NCI-H2227 treated with DMSO at 0.1 percent for 48 hours (cell line): ENCODE measurements around the gene CNTN4.

ENCODE experiments used
- DNase-seq: peaks from one replicate; lab custom pipeline; 2025; lab: John Stamatoyannopoulos, UW

Gene CNTN4

DNA sequence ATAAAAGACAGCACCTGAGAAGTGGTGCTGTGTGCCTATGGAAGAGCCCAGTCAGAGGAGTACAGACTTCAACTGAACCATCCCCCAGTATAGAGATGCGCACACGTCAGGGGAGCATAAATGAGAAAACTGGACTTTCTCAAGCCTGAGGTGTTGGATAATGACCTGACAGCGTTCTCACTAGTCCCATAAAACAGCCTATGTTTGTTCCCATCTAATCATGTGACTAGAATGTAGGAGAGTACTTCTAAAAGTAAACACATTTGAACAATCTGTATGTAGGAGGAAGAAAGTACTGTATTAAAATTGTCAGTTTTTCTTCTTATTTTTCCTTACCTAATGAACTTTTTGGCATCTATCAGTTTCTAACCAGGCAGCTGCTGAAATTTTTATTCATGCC, 498.9 kb downstream of the CNTN4 start:
- DNase-seq = no peak

DNA sequence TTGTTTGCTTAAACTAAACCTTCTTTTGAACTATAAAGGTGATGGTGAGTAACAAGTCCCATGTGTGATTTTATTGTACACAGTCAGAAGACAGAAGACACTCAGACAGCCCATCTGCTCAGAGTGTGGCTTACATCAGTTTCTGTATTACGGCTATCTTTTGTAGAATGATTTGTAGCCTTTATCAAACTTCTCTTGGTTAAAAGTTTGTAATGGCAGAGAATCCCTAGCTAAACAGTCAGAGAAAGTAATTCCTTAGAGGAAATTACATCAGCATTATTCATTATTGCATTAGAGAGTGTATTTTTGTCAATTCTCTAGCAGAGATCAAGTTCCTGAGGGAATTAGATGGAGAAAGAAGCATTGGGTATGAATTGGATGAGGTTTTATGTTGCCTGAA, 500.8 kb downstream of the CNTN4 start:
- no peak for DNase-seq

DNA sequence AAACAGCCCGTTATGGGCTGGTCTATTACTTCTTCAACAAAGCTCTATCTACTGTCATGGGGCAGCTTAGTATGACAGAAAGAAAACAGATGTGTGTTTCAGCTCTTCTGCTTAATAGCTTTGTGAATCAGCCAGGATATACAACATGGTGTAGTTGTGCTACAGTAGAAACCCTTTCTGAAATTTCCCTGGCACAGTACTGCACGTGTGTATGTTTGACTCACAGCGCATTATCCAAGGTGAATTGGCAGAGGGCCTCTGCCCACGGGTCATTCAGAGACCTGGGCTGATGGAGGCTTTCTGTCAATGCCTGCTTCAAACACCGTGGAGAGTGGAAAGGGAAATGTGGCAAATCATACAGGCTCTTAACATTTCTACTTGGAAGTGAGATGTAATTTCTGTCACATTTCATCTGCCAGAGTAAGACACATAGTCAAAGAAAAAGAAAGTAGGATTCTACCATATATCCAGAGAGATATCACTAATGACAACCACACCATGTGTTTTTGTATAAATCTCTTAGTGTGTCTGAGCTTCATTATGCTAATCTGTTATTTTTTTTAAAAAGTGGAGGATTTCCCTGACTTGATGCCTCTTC, 505.1 kb downstream of the CNTN4 start:
- DNase-seq = no peak

DNA sequence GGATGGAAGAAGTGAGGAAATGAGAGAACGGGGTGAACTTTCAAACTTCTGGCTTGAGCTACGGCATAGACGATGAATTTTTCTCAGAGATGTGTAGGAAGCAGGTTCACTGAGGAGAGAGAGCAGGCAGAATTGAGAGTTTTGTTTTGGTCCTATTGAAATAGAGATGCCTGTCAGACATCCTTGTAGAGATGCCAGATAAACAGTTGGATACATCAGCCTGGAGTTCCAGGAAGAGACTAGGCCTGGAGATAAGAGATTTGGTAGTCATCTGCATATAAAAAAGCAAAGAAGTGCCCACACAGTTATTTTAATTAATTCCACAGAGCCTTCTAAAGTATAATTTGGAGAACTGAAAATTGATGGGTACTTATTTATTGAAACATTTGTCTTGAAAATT, 515.9 kb downstream of the CNTN4 start:
- no peak for DNase-seq

DNA sequence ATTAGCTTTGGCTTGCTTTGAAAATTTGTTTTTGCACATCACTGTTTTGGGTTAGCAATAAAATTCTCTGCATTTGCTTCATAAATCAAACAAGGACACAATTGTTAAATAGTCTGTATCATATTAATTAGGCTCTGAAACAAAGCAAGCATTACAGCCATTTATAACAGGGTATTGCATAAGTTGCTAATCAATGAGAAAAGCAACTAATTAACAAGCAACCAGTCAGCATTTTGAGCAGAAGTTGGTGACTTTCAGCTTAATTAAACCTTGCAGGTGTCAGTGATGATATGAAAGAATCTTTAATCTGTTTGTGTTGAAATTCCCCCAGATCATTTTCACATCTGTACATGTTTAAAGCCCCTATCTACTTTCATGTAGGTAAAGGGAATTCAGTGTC, 516.4 kb downstream of the CNTN4 start:
- no peak for DNase-seq

DNA sequence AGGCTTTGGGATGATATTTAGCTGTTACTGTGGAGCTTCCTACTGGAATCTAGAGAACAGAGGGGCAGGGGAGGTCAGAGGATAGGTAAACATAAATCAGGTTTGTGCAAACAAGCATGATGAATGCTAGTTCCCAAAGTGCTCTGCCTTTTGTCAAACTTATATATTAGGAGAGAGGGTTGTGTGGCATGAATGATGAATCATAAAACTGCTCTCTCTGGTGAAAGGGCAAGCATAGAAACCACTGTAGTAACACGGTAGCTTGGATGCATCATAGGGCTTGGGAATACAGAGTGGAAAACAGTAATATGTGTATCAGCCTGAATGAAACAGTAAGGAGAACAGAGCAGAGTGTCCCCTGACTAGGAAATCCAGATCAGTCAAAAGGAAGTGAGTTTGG, 524.8 kb downstream of the CNTN4 start:
- DNase-seq = peak; percentile 1

DNA sequence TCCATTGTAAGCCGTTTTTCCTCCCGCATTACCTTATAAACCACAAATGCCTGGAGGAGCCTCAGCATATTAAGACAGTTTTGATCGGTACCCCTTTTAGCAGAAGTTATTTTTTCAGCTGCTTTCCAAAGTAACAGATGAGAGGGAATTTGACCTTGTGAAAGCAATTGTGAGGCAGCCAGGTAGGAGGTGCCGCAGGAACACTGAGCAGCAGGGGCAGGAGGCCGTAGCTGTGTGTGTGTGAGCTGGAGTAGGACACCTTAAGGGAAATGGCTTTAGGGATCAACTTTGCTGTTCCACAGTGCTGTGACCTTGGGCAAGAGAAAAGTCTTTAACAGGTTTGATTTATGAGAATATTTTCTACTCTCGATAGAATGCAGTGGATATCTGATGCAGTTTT, 529.5 kb downstream of the CNTN4 start:
- DNase-seq = no peak

DNA sequence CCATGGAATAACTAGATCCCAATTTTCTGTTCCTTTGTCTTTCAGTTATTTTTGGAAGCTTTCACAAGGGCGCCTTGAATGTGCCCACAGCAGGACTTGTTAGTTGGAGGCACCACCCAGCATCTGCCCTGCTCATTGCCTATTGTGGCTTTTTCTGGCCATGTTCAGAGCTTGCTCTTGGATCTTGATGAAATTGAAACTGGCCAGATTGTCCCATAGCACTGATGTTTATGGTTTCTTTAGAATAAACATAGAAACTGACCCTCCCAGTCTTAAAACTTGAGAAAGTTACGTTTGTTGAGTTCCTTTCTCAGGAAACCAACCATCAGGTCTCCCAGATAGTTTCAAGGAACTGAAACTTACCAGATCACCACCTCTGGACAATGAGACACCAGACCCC, 536.8 kb downstream of the CNTN4 start:
- DNase-seq = no peak

DNA sequence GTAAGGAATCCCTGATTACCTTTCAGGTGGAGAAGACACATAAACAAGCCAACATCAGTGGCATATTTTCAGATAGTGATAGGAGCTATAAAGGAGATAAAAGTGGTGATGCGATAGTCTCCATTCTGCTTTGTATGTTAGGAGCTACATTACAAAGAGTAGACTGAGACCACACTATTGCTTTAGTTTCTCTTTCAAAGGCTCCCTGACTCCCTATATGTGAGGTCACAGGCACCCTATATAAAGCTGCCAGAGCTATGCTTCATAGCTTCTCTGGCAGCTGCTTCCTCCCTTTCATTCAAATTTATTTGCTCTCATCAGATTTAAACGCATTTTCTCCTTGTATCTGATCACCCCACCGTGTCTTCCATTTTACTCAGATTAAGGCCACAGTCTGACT, 544.9 kb downstream of the CNTN4 start:
- no peak for DNase-seq

DNA sequence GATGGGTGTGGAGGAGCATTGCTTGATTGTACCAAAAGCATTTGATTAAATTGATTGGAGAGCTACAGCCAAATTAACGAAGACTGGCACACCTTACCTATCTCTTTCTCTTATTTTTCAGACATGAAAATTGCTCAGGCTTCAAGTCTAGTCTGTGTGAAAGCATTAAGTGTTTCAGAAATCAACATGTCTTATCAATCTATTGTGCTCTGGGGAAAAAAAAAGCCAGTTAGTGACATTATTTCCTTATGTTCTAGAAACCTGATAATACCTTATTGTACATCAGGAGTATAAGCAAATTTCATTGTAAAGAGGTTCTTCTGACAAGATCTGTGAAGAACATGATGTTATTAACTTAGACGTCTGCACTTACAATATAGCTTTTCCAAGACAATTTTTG, 546.3 kb downstream of the CNTN4 start:
- DNase-seq = no peak

DNA sequence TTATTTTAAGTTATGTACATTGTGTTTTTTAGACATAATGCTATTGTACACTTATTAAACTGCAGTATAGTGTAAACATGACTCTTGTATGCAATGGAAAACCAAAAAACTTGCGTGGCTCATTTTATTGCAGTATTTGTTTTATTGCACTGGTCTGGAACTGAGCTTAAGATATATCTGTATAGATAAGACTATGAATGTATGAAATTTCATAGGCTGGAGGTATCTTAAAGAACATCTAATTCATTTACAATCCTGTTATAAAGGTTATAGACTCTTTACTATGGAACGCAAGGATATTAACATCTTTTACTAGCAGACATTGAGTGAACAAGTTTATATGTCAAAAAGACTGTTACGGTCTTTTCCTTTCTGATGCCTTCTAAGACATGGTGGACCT, 552.1 kb downstream of the CNTN4 start:
- DNase-seq = no peak

DNA sequence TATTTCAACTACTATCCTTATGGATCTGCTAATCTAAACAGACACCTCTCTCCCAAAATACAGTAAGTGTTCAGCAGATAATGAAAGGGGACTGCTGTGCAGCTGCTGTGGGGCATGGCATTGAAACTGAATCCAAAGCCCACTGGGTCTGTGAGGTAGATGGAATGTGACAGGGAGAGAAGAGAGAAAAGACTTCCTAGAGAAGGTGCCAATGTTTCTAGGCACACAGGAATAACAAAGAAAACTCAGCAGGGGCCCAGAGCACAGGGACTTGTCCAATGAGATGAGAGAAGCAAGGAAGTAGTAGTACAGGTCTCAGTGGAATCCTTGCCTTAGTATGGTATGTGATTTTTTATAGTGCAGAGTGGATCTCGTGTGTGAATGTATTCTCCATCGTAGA, 553.7 kb downstream of the CNTN4 start:
- DNase-seq = no peak

DNA sequence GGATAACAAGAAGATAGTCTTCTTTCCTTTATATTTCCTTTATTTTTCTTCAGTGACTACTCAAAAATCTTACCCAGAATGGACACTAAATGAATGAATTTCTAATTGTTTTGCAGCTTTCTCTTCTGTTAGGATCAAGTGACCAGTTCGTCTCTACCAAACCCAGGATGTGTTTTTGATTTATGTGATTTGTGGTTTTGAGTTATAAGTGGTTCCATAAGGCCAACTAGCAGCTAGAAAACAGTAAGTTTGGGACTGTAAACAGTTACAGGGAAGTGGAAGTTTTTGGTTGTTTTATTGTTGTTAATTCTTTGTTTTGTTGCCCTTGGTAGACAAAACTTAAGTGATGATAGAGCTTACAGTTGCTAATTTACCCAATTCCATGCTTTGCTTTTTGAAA, 555.0 kb downstream of the CNTN4 start:
- DNase-seq = no peak

DNA sequence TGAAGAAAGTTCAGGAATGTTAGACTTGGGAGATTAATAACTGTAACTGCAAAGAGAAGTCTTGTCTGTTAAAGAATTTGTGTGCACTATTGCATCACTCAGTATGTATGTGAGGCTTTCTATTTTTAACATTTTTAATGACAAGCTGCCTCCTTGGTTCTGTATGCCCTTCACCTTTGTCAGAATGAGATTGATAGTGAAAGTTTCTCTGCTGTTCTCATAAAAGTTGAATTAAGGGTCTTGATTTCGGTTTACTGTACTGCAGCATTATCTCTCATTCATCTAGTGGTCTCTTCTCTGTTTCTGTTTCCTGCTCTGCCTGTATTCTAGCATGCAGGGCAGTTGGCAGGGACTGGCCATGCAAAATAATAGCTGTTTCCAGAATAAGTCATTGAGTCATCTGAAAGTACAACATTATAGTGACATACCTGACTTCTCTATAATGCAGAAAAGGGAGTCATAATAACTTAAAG, 556.6 kb downstream of the CNTN4 start:
- no peak for DNase-seq

DNA sequence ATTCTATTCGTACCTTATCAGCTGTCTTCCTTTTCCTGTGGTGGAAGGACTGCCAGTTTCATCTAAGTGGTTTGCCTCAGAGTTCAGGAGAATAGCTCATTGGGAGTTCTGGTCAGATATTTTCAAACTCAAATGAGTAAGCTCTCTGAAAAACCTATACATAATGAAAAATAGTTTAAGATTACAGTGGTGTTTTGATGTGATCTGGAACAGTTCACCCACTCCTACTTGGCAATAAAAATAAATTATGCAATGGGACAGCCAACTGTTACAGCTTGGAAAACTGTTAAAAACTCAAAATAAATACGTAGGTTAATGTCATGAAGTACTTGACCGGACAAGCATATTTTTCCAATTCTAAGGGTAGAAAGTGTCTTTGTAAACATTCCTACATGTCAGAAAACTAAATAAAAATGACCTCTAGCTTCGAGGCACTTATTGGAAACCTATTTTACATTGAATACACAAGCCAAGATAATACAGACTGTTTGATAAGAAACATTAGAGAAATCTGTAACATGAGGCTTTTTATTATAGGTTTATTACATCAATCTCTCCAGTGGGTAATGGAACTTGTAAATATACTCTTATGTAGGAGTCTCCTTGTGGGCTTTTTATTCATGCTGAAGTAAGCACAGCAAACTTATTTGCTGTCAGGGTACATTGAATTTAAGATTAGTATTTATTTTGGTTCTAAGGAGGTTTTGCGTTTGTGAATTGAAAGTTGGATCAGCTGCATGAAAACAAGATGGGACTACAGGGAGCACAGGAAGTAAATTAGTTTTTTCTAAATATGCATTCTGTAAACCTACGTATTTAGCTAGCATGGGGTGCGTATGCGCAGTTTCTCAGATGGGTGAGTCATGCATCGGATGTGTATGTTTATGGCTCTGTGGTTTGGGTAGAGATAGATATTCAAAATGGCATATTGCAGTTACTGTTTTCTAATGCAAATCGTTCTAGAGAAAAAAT, 558.4 kb downstream of the CNTN4 start:
- no peak for DNase-seq

DNA sequence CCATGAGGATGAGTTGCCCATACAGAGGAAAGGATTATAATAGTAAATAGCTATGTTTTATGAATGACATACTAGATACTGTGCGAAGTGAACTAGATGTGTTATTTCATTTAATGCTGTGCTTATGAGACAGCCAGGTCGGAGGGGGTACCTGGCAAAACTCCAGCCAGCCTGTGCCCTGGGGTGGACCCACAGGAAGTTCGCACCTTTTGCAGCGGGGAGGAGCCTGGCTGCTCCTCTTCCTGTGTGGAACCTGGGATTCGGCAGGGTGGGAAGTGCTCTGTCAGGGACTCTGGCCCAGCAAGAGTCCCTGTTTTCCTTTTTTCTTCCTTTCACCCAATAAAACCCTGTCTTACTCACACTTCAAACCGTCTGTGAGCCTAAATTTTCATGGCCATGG, 559.3 kb downstream of the CNTN4 start:
- no peak for DNase-seq

DNA sequence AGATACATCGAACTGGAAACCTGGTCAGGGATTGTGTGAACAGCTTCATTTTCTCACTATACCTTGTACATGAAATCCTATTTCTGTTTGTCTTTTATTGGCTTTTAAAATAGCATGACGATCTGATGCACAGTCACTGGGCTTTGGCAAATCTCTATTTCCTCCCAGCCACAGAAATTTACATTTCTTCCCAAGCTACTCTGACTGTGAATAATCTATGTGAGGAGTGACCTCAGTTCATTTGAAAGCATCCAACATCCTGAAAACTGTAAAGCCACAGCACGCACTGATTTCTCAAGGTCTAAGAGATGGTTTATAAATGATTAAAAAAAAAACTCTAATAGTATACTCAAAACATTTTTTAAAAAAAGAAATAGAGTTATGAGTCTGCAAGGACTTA, 561.2 kb downstream of the CNTN4 start:
- DNase-seq = no peak

DNA sequence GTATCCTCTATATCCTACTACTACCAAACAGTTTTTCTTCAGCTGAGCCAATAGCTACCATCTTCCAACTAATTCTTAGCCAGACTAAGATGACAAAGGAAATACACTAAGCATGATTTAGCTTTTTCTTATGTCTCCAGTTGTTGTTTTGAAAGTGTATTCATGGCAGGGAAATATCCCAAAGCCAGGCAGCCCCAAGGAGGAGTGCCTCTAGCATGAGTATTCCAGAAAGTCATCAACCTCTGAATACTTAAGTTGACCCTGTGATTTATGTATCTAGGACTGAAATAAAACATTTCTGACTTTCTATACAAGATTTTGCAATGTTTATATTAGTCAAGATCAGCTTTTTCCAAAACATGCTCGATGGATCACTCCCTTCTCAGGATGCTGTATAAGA, 562.4 kb downstream of the CNTN4 start:
- DNase-seq = no peak

DNA sequence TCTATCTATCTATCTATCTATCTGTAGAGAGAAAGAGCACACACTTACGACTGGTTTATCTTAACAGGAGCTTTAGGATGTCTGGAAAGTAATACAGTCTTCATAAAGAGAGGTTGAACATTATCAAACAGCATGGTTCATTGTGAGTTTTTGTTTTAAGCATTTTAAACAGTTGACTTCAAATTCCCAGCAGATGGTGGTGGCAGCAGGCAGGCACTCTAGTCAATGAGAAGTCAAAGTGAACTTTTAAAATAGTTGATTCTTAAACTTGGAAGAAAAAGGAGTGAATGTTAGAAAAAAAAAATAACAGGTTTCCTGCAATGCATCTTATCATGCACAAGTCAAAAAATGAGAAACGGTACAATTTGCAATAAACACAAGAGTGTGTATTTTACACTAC, 578.8 kb downstream of the CNTN4 start:
- no peak for DNase-seq

DNA sequence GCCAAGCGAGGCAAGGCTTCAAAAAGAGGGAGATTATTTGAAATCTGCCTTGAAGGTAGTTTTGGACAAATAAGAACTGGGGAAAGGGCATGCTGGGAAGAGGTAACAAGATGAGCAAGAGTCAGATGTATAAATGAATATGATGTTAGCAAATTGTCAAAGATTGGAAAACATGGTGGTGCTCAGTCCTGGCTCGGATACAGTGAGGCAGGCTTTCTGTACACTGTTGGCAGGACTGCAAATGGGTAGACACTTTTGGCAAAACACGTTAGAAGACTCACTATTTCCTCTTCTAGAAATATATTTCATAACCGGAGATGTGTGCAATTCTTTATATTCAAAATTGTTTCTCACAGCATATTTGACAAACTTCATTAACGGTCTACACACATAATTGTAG, 581.6 kb downstream of the CNTN4 start:
- no peak for DNase-seq

DNA sequence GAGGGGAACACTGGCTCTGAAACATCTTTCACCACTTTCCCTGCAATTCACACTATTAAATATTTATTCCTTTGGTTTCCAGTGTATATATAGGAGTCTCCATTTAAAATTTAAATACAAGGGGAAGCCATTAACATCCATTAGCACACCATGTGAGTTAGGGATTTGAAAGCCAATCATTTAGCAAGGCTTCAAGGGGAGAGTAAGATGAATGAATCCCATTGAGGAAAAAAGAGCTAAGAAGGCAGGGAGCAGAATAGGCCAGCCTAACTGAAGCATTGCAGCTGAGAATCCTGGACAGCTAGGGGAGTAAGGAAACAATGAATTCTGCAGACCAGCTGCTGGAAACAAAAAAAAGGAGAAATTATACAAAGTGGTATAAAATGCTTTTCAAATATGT, 585.4 kb downstream of the CNTN4 start:
- no peak for DNase-seq

DNA sequence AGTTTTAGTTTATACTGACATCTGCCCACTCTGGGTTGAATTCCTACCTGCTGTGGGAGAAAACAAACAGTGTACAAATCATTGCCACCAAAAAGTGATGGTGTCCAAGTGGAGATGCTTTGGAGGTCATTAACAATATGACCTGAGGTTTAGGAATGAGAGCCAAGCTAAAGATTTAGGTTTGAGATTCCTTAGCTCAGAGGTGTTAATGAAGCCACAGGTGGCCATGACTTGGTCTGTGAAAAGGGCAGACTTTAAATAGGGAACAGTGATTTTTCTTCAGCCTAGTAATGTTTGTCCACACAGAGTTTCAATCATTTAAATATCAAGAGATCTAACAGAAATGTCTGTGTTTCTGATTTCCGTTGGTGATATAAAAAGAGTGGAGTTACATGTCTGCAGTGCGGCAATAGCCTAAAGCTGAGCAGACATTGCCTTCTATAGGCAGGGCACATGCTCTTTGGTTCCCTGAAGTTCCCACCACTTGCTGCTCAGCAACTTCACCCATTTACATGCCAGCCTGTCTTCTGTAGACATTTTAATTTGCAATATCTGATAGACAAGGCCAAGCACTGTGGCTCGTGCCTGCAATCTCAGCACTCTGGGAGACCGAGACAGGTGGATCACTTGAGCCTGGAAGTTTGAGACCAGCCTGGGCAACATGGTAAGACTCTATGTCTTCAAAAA, 588.3 kb downstream of the CNTN4 start:
- no peak for DNase-seq

DNA sequence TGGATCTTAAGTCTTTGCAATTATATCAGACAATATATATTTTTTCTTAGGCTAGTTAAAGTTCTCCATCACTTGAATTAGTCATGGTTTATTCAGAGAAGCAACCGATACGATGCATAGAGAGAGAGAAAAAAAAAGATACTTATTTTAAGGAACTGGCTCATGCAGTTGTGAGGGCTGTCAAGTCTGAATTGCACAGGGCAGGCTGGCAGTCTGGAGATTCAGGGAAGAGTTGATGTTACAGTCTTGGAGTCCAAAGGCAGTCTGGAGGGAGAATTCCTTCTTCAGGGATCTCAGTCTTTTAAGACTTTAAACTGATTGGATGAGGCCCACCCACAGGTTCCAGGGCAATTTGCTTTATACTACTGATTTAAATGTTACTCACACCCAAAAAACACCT, 598.9 kb downstream of the CNTN4 start:
- no peak for DNase-seq
